ENCODE data around the gene CYP24A1.

GRCh38 chr20:54220722-54221121 lies 46.9 kb upstream of the CYP24A1 start:
- TF ChIP-seq TAF1 (IDR thresholded peaks at IDR 0.05; ENCODE audit: borderline replicate concordance, low read depth, low read length): no peak
- TF ChIP-seq CTCF (IDR thresholded peaks at IDR 0.05): 0 out of 2 replicates have a peak, but pooled peaks have one; percentile 12
- TF ChIP-seq REST (IDR thresholded peaks at IDR 0.05; ENCODE audit: low read depth, low read length): no peak
- TF ChIP-seq RCOR1 (IDR thresholded peaks at IDR 0.05; ENCODE audit: low read length): no peak
- no peak for TF ChIP-seq ELF1 (IDR thresholded peaks at IDR 0.05)
- TF ChIP-seq NRF1 (IDR thresholded peaks at IDR 0.05; ENCODE audit: low read depth, low read length): no peak

Data from SK-N-SH (cell line).